ENCODE results near the gene WASL. TPM values are rescaled to one million over a fixed set of nuclear protein-coding genes. Genes with fewer than 3 reads are reported as not detected.

Gene WASL
- total and polyA plus RNA-seq, 10 of the 15 experiments (the other 5 are each of a cell fraction or from before 2014, with no cell fraction given): 2.0 to 6.4 (median 3.5) TPM

GRCh38 chr7:123692471-123692877 lies 56.3 kb downstream of the WASL start (continued):
- TF ChIP-seq REST (IDR thresholded peaks at IDR 0.05; ENCODE audit: low read depth, low read length): no peak
- no peak for TF ChIP-seq HCFC1 (IDR thresholded peaks at IDR 0.05; ENCODE audit: low read length)
- TF ChIP-seq CBFB (IDR thresholded peaks at IDR 0.05; ENCODE audit: low read depth): no peak

- TF ChIP-seq YY1 (IDR thresholded peaks at IDR 0.05; ENCODE audit: low read depth, low read length) (no peak), SUZ12 (IDR thresholded peaks at IDR 0.05; ENCODE audit: unreplicated experiment) (no peak), SUPT20H (IDR thresholded peaks at IDR 0.05; ENCODE audit: borderline replicate concordance, control insufficient read depth, low read depth, low read length) (no peak), HDGF (IDR thresholded peaks at IDR 0.05) (no peak), SKIL (IDR thresholded peaks at IDR 0.05; ENCODE audit: low read depth, poor library complexity, severe bottlenecking) (no peak), MTA2 (IDR thresholded peaks at IDR 0.05; ENCODE audit: low read depth) (no peak), SMARCA5 (IDR thresholded peaks at IDR 0.05) (no peak), JUND (IDR thresholded peaks at IDR 0.05; ENCODE audit: low read depth, low read length) (no peak), HCFC1 (IDR thresholded peaks at IDR 0.05; ENCODE audit: low read length) (no peak), CREB1 (IDR thresholded peaks at IDR 0.05; ENCODE audit: low read depth) (no peak), RB1 (IDR thresholded peaks at IDR 0.05; ENCODE audit: borderline replicate concordance) (no peak), MEF2A (IDR thresholded peaks at IDR 0.05; ENCODE audit: insufficient read depth, low read depth, low read length) (no peak), ZZZ3 (IDR thresholded peaks at IDR 0.05; ENCODE audit: control insufficient read depth, insufficient read length, low read depth) (no peak), MAX (IDR thresholded peaks at IDR 0.05; ENCODE audit: low read depth, low read length) (no peak), BRCA1 (IDR thresholded peaks at IDR 0.05; ENCODE audit: low read depth, low read length) (no peak), HDAC2 (IDR thresholded peaks at IDR 0.05) (no peak)
- no peaks in the 10 kb centered on the region for H3K9me3 ChIP-seq (replicated peaks; ENCODE audit: control insufficient read depth, insufficient read depth, low read length)
- H3K27me3 ChIP-seq (replicated peaks in 1 of 2; ENCODE audit: control insufficient read depth in 2 of 2, insufficient read depth in 2 of 2, low read length in 1 of 2): no peaks in the 10 kb centered on the region
- ATAC-seq: no peak
- no peak for DNase-seq (ENCODE audit: low read depth, low spot score)
- ChIA-PET RAD21 (ENCODE audit: unreplicated experiment) (interaction anchor here (0.7 to 1.2 kb wide), 3 partner anchors 8 to 182 kb away, joined by 3 to 5 read pairs (median 3); no protein-coding TSS in a partner anchor), SMC1A (ENCODE audit: uncharacterized antibody, unreplicated experiment) (interaction anchor here (2.0 to 2.1 kb wide), 2 partner anchors 18 to 33 kb away, joined by 4 to 5 read pairs; no protein-coding TSS in a partner anchor), CTCF (interaction anchor here (1.2 to 4.9 kb wide), 4 partner anchors 9 to 107 kb away, joined by 5 to 28 read pairs (median 14); no protein-coding TSS in a partner anchor), POLR2A (interaction anchor here (1.2 to 1.5 kb wide), 2 partner anchors 33 to 54 kb away, joined by 3 to 4 read pairs; no protein-coding TSS in a partner anchor)
- intact Hi-C loops (cut with micrococcal nuclease; ENCODE audit: unreplicated experiment): no loop called here
- H3K9ac ChIP-seq (ENCODE audit: control insufficient read depth, insufficient read depth, low read length): no peak overlapping the region
- no peaks in the 10 kb centered on the region for H4K20me1 ChIP-seq (ENCODE audit: control insufficient read depth, insufficient read depth)
- 97% methylated on average over 2 of the region's 2 CpGs for WGBS (ENCODE audit: insufficient coverage, insufficient replicate concordance, low lambda C conversion rate, missing lambda C conversion rate)
- no peak for FAIRE-seq
- in situ Hi-C loops (cut with MboI): no loop called here
- no peak overlapping the region for H3K4me3 ChIP-seq
- H3K4me1 ChIP-seq (ENCODE audit: control insufficient read depth, insufficient read depth, low read length): no peaks in the 10 kb centered on the region
- H2AFZ ChIP-seq (ENCODE audit: control insufficient read depth, low read depth, low read length): no peak overlapping the region
- H3K79me2 ChIP-seq (ENCODE audit: control insufficient read depth, insufficient read depth, low read length): no peaks in the 10 kb centered on the region
- no peak overlapping the region for H3K4me2 ChIP-seq (ENCODE audit: control insufficient read depth, insufficient read depth)
- H3K36me3 ChIP-seq (ENCODE audit: control insufficient read depth in 2 of 2, insufficient read depth in 2 of 2, low read length in 1 of 2): peaks cover 3 to 30% of the 10 kb centered on the region in 2 experiments
- BruUV-seq (replicated peaks): no TSS peak
- no peak overlapping the region for H3K27ac ChIP-seq (ENCODE audit: control insufficient read depth, insufficient read depth)
These were observed 58.3 kb downstream of the WASL start for GRCh38 chr7:123690550-123690949.
